Measurements from ENCODE around the gene ZCCHC8.

The ZCCHC8 gene

GRCh38 chr12:122422730-122423257, 77.9 kb downstream of the ZCCHC8 start:
- peak; percentile 7 for DNase-seq

GRCh38 chr12:122421821-122422729, 78.7 kb downstream of the ZCCHC8 start, which contains the start of gene CLIP1:
Gene CLIP1, minus strand, starts transcription at chr12:122422669. Its CDS starts 42,217 bp downstream, at chr12:122380452.
- DNase-seq: peak; percentile 38

Data from effector CD4-positive, alpha-beta T cell (primary cell).